HG02840 (cell line): ENCODE results near the gene OR6V1.
"Not testable (repeated sequence)": the region's sequence is repeated elsewhere in the genome, so short reads cannot be mapped to it uniquely, and the experiment has no call there.

ENCODE experiments used
- ATAC-seq: cut with Tn5 transposase; IDR thresholded peaks from one replicate; pipeline ENCODE4 v1.9.1; 2021; ENCODE audit warnings: mild to moderate bottlenecking, moderate library complexity, moderate number of reproducible peaks; ENCODE audit not compliant: unreplicated experiment, low FRiP score

OR6V1 gene

DNA sequence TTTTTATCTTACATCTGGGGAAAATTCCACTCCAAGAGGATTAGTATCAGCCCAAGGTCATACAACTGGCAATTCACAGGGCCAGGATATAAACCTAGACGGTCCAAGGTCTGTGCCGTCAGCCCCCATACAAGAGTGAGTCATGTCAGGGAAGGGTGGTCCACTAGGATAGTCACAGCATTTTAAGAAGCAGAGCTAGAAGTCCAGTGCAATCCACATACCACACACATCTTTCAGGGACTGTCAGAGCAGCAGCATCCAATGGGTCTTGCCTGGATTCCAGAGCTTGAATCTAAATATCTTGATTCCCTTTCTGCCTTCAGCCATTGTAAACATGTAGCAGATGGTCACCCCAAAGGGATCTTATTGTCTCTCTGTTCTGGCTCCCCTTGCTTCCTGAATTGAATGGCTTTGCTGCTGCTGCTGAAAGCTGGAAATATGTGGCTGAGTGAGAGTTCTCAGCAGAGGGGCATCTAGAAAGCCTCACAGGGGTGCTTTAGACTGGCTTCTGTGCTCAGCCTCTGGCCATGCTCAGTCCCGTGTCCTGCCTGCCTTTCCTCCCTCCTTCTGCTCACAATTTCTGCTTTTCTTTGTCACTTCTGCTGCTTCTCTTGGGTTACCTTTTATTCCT, 9.9 kb upstream of the OR6V1 start:
- ATAC-seq = no peak

DNA sequence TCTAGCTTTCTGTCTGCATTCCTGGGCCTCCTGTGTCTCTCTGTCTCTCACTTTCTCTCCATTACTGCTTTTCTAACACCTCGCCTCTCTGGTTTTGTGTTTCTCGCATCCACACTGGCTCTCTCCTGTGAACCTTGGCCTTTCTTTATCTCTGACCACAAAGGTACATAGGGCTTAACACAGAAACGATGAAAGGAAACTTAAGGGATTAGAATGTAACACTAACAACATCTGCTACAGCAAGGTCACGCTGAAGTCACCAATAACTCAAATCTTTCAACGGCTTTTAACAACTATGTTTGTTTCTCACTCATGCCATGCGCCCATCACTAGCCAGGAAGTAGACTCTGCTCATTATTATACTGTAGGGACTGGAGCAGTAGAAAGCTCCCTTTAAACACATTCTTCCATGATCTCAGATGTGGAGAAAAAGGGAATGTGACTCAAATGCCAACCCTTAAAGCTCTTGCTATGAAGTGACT, 9.3 kb upstream of the OR6V1 start:
- no peak for ATAC-seq

DNA sequence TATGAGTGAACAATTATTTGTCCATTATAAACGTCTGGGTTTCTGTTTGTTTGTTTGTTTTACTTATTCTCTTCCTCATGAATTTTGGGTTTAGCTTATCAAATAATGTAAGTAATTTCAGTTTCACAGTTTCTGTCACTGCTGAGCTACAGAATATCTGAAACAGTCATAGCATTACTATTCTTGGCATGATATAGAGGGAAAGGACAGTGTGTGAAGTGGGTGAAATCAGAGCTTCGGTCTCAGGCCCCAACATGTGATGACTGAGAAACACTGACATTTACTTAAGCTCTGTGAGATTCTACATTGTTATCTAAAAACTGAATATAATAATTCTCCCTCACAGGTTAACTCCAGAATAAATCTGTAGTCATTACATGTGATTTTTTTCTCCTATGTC, 8.8 kb upstream of the OR6V1 start:
- no peak for ATAC-seq

DNA sequence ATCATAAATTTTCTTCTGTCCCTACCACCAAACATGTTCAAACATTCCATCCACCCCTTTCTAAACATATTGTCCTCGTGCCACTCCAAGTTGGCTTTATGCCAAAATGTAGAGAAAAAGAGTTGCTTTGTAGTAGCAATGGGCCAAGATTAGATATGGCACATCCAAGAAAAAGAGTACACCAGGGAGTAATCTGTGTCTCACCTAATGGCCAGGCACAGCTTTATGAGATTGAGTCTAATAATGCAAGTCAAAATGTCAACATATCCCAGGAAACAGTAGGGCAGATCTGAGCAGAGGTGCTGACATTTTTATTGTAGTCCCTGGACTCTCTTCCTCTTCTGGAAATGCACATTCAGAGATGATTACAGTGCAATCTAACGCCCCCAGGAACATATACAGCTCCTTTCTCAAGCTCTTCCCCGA, 5.7 kb upstream of the OR6V1 start:
- no peak for ATAC-seq

DNA sequence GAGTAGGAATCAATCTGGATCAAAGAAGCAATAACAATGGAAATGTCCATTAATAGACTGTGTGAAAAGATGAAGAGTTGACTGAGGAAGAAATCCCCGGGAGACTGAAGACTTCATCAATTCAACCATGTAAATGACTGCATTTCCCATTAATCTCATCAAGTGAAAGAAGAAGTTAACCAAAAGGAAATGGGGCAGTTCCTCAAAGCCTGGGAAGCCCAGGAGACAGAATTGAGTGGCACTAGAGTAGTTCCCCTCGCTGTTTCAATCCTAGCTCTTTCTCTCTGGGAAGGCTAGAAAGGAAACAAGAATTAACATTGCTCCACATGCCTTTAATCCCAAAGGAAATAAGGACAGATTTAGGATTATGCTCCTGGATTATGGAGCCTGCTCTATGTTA, 4.8 kb upstream of the OR6V1 start:
- no peak for ATAC-seq

DNA sequence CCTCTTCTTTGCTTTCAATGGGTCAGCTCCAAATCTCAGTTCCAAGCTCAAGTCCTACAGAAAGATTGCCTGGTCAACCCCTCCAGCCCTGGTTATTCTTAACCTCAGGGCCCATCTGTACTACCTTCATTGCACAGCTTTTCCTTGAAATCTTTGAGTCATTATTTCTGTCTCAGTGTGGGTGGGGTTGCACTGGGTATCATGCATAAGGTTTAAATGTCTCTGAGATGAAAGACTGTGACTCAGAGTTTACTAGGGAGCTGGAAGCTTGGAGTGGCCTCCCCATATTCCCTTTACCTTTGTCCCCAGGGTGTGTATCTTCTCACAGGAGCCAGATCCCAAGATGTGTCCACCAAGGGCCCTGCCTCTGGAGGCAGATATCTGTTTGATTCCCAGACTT, 3.3 kb upstream of the OR6V1 start:
- ATAC-seq = no peak

DNA sequence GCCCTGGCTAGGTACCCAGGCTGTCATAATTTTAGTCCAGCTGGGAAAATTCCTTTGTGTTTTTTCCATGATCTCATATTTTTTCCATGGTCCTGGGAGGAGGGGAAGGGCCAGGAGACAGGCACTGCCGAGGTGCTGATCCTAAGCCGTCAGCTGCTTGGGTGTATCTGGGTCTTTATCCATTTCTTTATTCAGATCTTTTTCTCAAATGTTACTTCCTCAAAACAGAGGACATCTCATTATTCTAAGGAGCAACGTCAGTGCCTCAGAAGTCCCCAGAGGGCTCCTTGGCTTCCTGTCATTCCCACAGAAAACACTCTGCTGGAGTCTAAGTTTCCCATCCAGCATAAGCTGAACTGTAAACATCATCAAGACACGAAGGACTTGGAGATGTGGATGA, 2.8 kb upstream of the OR6V1 start:
- ATAC-seq = no peak

DNA sequence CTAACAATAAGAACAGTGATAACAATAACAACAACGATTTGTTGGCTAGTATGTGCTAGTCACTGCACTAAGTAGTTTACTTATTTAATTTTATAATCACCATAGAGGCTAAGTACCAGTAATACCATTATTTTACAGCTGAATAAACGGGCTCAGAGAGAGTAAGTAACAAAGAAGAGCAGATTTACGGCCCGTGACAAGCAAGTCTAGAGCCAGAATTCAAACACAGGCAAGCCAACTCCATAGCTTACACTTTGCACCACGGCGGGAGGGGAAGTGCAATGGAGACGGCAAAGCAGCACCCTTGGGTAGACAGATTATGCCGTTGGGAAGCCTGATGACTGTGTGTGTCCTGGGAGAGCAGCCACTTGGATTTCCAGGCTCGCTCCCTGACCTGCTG, 1.2 kb upstream of the OR6V1 start:
- ATAC-seq = no peak

DNA sequence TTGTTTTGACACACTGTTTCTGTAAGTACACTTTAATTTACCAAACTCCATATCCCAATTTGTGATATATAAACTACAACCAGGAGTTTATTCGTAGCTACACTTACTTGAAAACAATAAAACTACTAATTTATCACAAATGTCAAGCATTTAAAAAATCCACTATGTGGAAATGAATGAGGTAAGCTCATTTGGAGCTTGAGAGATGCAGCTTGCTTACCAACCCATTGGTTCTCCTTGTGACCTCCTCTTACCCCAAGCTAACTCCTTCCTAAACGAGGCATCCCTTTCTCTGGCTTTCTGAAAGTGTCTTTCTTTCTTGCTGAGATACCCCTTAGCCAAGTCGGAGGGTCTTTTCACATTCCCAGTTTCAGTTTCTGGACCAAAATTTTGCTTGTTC, 2.5 kb downstream of the OR6V1 start:
- no peak for ATAC-seq

DNA sequence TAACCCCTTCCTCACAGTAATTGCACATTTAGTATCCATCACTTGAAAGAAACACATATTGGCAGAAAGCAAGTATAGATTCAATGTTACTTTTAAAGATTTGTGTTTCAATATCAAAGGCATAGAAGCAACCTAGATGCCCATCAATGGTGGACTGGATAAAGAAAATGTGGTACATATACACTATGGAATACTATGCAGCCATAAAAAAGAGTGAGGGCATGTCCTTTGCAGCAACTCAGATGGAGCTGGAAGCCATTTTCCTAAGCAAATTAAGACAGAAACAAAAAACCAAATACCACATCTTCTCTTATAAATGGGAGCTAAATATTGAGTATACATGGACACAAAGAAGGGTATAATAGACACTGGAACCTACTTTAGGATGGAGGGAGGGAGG, 3.6 kb downstream of the OR6V1 start:
- no peak for ATAC-seq

DNA sequence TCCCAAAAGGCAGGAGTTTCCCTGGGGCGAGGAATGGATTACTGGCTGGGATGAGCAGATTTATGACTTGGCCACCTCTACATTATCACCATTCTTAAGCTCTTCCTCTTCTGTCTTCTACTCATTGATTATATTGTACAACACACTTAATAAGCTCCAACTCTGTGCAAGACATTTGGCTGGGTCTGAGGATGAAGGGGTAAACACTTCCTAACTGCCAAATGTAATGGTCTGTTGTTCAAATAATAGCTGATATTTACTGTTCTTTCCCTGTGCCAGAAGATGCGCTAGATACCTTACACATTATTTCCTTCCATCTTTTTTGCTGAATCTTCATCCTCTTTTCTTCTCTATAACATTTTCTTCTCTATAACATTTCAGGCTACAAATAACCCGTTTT, 11.6 kb downstream of the OR6V1 start:
- no peak for ATAC-seq

DNA sequence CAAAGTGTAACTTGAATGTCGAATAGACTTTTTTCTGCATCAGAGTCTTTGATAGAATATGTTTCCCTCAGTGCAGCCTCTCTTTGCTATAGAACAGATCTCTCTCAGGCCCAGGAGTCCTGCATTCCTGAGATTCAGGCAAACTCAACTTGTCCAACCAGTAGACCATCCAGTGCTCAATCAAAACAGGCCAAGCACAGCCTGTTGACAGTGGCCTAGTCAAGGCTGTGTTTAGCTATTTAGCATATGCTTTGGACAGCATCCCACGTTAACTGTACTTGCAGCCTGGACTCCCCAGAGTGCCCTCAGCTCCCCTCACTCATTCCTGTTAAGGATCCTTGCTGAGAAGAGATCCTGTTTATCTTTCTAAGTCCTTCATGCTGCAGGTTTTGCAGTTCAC, 16.3 kb downstream of the OR6V1 start:
- ATAC-seq = no peak

DNA sequence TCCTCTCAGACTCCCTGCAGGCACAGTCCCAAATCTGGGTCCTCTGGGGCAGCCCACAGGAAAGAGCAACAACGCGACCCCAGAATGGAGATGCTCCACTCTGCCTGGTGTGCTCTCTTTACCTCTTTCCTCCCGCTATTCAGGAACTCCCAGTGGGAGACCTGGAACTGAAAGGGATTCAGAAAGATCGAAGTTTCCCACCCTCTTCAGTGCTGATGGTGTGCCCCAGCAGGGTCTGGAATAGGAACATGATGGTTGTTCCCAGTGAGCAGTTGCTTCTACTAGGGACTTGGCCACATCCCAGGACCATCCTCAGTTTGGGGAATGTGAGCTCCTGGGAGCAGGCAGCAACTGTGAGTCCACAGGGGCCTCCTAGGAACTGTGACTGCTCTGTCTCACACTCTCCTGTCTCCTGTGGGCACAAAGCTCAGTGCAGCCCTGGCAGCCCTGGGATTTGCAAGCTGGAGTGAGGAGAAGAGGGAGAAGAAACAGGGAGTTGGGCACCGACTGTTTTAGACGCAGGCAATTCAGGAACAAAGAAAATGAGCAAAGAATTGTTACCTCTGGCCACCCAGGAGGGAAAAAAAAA, 17.9 kb downstream of the OR6V1 start:
- ATAC-seq = no peak

DNA sequence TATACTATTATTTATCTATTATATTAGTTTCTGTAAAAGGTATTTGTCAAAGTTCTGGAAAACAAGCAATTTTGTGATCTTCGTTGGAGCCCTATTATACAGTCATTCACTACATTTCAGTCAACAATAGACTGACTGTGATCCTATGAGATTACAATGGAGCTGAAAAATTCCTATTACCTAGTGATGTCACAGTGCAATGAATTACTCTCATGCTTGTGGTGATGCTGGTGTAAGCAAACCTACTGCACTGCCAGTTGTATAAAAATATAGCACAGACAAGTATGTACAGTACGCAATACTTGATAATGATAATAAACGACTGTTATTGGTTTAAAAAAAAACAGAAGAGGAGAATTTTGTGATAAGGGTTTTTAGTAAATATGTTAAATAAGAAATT, 21.4 kb downstream of the OR6V1 start:
- ATAC-seq = no peak

DNA sequence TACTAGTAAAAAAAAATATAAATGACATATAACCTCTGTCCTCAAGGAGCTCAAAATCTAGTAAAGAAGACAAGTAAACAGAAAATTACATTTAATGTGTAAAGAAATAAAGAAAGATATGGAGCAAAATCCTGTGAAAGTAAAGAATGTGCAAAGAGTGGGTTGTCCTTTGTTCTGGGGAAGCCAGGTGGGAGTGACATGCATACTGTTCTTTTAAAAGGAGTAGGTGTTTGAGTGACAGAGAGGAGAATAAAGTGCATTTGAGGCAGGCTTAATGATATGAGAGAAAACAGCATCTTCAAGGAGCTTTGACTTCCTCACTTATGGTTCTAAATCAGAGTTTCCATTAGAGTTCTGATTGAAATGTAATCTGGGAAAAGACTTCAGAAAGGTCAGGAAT, 22.0 kb downstream of the OR6V1 start:
- ATAC-seq = no peak

DNA sequence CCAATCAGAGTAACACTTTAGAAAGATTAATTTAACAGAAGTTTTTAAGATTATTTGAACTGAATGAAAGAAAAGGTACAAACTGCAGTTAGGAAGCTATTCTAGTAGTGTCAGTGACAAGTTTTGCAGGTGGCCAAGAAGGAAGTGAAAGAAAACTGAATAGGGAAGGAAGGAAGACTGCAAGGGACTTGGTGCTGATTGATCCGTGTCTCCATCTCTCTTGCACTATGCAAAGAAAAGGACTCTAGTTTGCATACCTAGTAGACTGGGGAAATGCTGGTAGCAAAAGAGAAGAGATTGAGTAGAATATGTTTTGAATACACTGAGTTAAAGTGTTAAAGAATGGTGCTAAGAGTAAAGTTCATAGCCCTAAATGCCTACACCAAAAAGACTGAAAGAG, 33.0 kb downstream of the OR6V1 start:
- no peak for ATAC-seq

DNA sequence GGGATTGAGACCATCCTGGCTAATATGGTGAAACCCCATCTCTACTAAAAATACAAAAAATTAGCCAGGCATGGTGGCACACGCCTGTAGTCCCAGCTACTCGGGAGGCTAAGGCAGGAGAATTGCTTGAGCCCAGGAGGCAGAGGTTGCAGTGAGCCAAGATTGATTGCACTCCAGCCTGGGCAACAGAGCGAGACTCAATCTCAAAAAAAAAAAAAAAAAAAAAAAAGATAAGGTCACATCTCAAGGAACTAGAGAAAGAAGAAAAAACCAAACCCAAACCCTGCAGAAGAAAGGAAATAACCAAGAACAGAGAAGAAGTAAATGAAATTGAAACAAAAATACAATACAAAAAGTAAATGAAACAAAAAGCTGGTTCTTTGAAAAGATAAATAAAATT, 33.5 kb downstream of the OR6V1 start:
- ATAC-seq = not testable (repeated sequence)

DNA sequence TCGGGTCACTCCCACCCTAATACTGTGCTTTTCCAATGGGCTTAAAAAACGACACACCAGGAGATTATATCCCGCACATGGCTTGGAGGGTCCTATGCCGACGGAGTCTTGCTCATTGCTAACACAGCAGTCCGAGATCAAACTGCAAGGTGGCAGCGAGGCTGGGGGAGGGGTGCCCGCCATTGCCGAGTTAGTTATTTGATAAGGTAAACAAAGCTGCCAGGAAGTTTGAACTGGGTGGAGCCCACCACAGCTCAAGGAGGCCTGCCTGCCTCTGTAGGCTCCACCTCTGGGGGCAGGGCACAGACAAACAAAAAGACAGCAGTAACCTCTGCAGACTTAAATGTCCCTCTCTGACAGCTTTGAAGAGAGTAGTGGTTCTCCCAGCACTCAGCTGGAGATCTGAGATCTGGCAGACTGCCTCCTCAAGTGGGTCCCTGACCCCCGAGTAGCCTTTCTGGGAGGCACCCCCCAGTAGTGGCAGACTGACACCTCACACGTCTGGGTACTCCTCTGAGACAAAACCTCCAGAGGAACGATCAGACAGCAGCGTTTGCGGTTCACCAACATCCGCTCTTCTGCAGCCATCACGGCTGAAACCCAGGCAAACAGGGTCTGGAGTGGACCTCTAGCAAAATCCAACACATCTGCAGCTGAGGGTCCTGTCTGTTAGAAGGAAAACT, 36.5 kb downstream of the OR6V1 start:
- ATAC-seq = not testable (repeated sequence)

DNA sequence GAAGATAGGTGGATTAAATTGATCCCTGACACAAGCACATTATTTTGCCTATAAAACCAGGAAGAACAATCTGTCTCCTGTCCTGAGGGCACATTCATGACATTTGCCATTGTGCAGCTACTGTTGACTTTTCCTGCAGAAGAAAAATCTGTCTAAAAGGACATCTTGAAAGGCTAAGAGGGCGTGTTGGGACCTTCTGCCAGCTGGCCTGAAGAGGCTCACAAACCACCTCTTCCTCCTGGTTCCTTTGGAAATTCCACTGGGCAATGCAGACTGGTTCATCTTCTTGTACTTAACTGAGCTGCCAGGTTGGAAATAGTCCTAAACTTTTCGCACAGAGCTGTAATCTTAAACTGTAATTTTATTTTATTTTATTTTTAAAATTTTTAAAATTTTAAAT, 44.0 kb downstream of the OR6V1 start:
- ATAC-seq = no peak

DNA sequence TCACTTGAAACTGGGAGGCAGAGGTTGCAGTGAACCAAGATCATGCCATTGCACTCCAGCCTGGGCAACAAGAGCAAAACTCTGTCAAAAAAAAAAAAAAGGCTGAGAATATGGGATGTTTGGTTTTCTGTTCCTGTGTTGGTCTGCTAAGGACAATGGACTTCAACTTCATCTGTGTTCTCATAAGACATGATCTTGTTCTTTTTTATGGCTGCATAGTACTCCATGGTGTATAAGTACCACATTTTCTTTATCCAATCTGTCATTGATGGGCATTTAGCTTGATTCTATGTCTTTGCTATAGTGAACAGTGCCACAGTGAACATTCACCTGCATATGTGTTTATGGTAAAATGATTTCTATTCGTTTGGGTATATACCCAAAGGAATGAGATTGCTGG, 47.4 kb downstream of the OR6V1 start:
- not testable (repeated sequence) for ATAC-seq
